ENCODE measurements around the gene PSMD13. TPM values are rescaled to one million over a fixed set of nuclear protein-coding genes. Genes with fewer than 3 reads are reported as not detected.

Gene PSMD13
- total and polyA plus RNA-seq, 2 of the 13 experiments (the other 11 are each of a cell fraction or from before 2014, with no cell fraction given), result 83.0 to 117 TPM

GRCh38 chr11:236774-237767 lies at the start of gene PSMD13 (continued):
- TF ChIP-seq ZNF224 (CRISPR knock-in tag; IDR thresholded peaks at IDR 0.05), result 0 out of 2 replicates have a peak, but pooled peaks have one; percentile 48
- no peak for TF ChIP-seq ZNF576 (CRISPR knock-in tag; IDR thresholded peaks at IDR 0.05)
- TF ChIP-seq ZNF775 (CRISPR knock-in tag; IDR thresholded peaks at IDR 0.05; ENCODE audit: borderline replicate concordance), result no peak
- TF ChIP-seq ZNF691 (CRISPR knock-in tag; IDR thresholded peaks at IDR 0.05; ENCODE audit: borderline replicate concordance, low read depth), result peak; percentile 34; the same call in 1 of the 2 replicates
- TF ChIP-seq ZSCAN9 (CRISPR knock-in tag; IDR thresholded peaks at IDR 0.05; ENCODE audit: borderline replicate concordance), result peak; percentile 31; the same call in 1 of the 2 replicates
- no peak for TF ChIP-seq PLRG1 (conservative IDR thresholded peaks at IDR 0.05)
- no peak for TF ChIP-seq CHD4 (IDR thresholded peaks at IDR 0.05; ENCODE audit: borderline replicate concordance, low read length)
- TF ChIP-seq SALL2 (CRISPR knock-in tag; IDR thresholded peaks at IDR 0.05), result peak; percentile 71; the same call in 1 of the 2 replicates
- TF ChIP-seq ZNF501 (CRISPR knock-in tag; IDR thresholded peaks at IDR 0.05), result peak; percentile 94
- TF ChIP-seq CENPT (CRISPR knock-in tag; IDR thresholded peaks at IDR 0.05; ENCODE audit: low read depth), result no peak
- no peak for TF ChIP-seq ZSCAN5A (CRISPR knock-in tag; IDR thresholded peaks at IDR 0.05; ENCODE audit: borderline replicate concordance)
- TF ChIP-seq GMEB1 (CRISPR knock-in tag; IDR thresholded peaks at IDR 0.05; ENCODE audit: borderline replicate concordance), result peak; percentile 86
- TF ChIP-seq ZNF589 (CRISPR knock-in tag; conservative IDR thresholded peaks at IDR 0.05), result peak; percentile 41; the same call in 1 of the 2 replicates
- TF ChIP-seq GPN1 (CRISPR knock-in tag; IDR thresholded peaks at IDR 0.05; ENCODE audit: borderline replicate concordance), result no peak; the same call in 1 of the 2 replicates
- no peak for TF ChIP-seq ZNF773 (CRISPR knock-in tag; IDR thresholded peaks at IDR 0.05; ENCODE audit: borderline replicate concordance)
- TF ChIP-seq CBFB (CRISPR knock-in tag; IDR thresholded peaks at IDR 0.05), result no peak
- peak; percentile 70; the same call in 1 of the 2 replicates for TF ChIP-seq ZNF607 (CRISPR knock-in tag; IDR thresholded peaks at IDR 0.05; ENCODE audit: borderline replicate concordance)
- no peak for TF ChIP-seq ZNF484 (CRISPR knock-in tag; IDR thresholded peaks at IDR 0.05; ENCODE audit: borderline replicate concordance, low read depth)
- TF ChIP-seq HNF4G (IDR thresholded peaks at IDR 0.05; ENCODE audit: borderline replicate concordance, low read depth, low read length), result no peak
- TF ChIP-seq HNF4G (CRISPR knock-in tag; IDR thresholded peaks at IDR 0.05; ENCODE audit: borderline replicate concordance, low read depth), result no peak

All from HepG2 (cell line).